HG03439 (cell line): ENCODE results near the gene MSI2.
"Not testable (repeated sequence)": the region's sequence is repeated elsewhere in the genome, so short reads cannot be mapped to it uniquely, and the experiment has no call there.

Experiments
- ATAC-seq: cut with Tn5 transposase; IDR thresholded peaks from one replicate; pipeline ENCODE4 v1.9.1; 2021; ENCODE audit warnings: mild to moderate bottlenecking, moderate library complexity; ENCODE audit not compliant: unreplicated experiment

The MSI2 gene

DNA sequence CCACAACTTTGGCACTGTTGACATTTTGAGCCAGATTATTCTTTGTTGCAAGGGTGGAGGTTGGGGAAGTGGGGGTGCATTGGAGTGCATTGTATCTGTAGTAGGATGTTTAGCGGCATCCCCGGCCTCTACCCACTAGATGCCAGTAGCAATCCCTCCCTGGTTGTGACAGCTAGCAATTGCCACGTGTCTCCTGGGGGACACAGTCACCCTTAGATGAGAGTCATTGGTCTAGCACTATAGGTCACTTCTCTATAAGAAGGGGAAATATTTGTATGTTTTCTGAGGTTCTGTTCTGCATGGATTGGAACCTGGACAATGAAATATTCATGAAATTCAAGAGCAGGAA is 32.4 kb downstream of the MSI2 start:
- ATAC-seq = no peak

DNA sequence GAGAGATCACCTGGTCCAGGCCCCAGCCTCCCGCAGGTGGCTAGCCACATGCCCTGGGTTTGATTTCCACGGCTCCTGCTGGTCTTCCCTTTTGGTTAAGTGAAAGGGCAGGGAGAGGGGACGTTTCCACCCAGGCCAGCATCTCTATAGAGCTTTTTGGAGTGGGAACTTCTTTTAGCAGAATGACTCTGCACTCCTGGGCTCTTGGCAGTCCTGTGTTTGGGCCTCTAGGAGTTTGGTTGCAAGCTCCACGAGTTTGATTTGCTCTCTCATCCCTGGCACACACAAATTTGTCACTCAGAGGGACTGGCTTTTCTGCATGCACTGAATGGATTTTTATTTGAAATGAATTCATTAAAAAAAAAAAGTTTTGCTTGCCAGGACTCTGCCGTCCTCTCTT is 32.8 kb downstream of the MSI2 start:
- no peak for ATAC-seq

DNA sequence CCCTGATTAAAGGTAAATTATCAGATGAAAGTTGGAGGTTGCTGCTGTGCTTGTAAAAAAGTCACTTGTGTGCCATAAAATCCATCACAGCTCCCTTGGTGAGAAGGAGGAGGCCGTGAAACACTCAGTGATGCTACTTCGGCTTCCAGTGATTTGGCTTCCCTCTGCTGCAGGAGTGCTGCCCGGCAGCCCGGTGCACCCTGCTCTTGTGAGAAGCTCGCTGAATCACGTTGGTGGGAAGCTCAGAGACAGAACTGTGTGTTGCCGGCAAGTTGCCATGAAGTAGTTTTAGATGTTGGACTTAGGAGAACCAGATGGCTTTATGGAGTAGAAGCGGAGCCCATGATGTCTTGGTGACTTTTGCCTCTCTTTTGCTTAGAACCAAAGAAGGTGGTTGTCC is 33.3 kb downstream of the MSI2 start:
- no peak for ATAC-seq

DNA sequence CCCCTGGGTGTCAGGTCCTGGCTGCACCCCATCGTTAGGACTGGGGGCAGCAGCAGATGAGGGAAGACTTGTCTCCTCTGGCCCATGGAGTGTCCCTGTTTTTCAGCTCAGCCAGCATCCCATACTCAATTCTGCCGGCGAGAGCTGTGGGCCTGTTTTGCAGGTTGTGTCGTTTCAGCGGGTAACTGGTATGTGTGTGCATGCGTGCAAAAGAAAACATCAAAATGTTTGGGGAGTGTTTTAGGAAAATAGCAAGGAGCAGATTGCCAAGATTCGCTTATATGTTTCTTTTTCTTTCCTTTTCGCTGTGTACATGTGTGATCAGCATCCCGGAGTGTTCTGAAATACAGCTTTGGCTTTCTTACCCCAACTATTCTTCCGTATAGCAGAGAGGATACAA is 34.7 kb downstream of the MSI2 start:
- no peak for ATAC-seq

DNA sequence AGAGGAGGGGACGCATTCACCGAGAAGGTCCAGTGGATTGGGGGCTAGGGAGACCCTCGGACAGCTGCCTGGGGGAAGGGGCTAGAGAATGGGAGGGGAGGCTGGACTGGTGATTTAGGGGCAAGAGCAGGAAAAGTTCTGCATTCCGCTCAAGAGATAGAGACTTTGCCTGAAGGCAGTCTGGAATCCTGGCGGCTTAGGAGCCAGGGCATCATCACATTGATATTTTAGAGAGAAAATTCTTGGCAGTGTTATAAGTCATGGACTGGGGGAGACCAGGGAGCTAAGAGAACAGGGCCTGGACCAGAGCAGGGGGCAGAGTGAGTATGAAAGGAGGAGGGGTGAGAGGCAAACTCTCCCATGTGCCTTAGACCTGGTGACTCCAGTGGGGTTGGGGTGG is 35.8 kb downstream of the MSI2 start:
- ATAC-seq = no peak

DNA sequence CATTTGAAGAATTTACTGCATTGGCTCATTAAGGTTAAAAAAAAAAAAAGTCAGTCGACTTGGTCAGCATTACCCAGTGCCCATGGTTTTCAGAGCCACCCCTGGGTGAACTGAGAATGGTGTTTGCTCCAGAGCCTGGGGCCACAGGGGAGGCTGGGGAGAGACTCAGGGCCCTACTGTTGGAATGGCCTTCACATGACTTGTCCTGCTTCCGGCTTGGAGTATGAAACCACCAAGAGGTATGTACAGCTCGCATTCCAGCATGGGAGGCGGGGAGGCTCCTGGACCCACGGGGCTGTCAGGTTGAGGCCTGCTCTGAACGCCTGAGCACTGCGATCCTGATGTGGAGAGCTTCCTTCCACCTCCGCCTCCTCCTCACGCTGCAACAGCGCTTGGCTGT is 36.8 kb downstream of the MSI2 start:
- ATAC-seq = no peak

DNA sequence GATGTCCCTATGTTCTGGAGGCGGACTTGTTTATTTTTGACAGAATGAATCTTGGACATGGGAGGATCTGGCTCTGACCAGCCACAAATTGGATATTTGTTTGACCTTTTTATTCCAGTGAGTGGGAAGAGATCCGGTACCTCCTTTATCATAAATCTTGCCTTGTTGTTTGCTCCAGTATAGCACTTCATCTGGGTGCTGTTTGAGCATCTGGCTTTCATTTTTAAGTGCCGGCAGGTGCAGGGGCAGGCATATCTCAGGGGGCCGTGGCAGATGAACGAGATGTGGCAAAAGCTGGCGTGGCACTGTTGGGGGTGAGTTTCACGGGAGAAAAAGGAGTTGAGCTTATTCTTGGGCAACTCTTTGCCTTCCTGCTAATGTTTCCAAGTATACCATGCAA is 37.8 kb downstream of the MSI2 start:
- no peak for ATAC-seq

DNA sequence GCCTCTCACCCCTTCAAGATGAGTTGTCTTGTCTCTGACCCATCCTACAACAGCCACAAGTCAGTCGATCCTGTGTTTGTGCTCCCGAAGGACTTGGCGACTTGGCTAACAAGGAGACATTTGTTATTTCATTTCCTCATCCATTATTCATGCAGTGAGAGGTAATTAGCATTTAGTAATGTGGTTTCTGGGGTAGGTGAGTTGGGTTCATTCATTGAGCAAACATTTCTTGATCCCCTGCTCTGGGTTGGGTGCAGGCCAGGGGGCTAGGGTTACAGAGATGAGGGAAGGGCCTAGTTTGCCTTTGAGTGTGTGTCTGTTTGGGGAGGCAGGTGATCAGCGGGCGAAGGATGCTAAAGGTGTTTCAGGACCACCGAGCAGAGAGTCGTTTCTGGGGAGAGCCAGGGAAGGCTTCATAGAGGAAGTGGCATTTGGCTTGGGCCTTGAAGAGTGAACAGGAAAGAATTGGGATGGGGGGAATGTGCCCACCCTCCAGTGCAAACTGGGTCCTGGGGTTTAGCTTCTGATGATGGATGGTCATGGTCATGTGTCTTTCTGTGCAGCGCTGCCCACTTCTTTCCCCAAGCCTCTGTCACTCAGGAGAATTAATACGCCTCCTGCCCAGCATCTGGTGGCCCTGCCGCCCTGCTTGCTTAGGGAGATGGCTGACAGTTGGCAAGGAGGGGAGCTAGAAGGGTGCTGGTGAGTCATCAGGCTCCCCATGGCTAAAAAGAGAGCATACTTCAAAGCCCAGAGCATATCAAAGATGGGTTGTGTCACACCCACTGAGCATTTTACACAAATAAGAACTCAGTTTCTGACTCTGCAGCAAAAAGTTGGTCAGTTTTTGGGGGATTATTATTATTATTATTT is 38.5 kb downstream of the MSI2 start:
- ATAC-seq = no peak

DNA sequence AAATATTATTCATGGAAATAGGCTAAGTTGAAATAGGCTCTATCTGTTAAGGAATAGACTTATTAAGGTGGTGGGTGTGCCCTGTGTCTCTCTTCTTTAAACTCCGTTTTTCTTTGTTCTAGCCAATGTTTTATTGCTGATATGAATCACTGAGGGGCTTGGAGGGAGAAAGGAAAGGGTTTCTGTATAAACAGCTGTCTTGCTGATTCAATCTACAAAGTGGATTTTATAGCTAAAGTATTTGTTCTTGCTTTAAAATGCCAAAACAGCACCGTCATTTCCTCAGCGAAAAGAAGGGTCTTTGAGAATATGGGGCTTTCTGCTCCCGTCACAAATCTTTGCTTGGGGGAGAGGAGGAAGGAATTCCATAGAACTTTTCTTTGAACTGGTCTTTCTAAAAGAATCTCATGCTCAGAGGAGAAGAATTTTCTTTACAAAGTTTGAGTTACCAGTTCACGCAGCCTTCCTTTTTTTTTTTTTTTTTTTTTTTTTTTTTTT is 39.3 kb downstream of the MSI2 start:
- no peak for ATAC-seq

DNA sequence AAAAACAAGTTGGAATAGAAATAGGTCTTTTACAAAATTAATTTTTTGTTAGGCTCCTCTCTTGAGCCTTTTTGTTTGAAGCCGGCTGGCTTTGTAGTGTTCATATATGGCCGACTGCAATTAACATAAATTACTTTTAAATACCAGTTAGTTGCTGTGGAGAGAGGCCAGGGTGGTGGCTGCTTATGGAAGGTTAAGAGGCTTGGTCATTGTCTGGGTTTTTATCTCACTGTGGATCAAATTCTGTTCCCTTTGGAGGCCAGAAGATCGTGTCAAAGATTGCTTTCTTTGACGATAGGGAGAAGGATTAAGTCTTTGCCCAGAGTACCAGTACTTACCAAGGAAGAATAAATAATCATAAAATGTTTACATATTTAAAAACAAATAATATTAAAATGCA is 39.9 kb downstream of the MSI2 start:
- ATAC-seq = no peak

DNA sequence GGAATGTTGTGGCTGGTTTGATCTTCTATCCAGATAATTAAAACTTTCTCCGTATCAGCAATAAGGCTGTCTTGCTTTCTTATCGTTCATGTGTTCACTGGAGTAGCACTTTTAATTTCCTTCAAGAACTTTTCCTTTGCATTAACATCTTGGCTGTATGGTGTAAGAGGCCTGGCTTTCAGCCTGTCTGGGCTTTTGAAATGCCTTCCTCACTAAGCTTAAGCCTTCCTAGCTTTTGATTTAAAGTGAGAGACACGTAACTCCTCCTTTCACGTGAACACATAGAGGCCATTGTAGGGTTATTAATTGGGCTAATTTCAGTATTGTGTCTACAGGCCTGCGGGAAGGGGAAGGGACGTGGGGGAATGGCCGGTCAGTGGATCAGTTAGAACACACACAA is 42.9 kb downstream of the MSI2 start:
- ATAC-seq = no peak

DNA sequence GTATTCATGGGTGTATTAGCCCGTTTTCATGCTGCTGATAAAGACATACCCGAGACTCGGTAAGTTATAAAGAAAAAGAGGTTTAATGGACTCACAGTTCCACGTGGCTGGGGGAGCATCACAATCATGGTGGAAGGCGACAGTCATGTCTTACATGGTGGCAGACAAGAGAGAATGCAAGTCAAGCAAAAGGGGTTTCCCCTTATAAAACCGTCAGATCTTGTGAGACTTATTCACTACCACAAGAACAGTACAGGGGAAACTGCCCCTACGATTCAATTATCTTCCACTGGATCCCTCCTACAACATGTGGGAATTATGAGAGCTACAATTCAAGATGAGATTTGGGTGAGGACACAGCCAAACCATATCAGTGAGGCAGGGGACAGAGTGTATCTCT is 44.3 kb downstream of the MSI2 start:
- ATAC-seq = not testable (repeated sequence)

DNA sequence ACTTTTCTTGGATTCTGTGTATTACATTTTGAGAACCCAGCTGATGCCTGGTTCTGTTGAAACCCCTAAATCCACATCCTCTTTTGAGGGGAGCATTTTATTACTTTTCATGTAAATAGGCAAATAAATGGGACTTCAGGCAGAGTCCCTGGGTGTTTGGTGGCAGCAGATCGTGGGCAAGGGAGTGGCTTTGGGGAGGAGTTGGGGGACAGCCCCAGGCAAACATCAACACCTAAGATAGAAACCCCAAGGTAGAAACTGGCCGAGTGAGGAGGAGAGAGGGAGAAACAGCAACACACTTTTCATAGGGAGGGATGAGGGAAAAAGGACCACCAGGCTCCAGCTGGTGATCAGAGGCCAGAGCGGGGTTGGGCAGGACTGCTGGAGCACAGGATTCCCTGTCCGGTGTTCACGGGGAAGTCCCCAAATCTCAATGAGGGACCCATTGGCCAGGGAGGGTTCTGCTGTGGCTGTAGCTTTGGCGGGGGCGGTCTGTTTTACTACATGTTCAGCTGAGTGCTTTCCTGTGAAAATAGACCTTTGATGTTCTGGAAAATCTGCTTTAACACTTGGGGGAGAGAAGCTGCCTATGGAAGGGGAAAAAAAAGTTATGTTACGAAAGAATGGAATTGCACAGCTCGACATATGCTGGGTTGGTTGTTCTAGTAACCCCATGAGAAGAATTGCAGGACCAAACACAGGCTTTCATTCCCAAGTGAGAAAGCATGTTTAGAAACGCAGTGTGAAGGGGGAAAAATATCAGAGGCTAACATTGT is 46.6 kb downstream of the MSI2 start:
- ATAC-seq = no peak

DNA sequence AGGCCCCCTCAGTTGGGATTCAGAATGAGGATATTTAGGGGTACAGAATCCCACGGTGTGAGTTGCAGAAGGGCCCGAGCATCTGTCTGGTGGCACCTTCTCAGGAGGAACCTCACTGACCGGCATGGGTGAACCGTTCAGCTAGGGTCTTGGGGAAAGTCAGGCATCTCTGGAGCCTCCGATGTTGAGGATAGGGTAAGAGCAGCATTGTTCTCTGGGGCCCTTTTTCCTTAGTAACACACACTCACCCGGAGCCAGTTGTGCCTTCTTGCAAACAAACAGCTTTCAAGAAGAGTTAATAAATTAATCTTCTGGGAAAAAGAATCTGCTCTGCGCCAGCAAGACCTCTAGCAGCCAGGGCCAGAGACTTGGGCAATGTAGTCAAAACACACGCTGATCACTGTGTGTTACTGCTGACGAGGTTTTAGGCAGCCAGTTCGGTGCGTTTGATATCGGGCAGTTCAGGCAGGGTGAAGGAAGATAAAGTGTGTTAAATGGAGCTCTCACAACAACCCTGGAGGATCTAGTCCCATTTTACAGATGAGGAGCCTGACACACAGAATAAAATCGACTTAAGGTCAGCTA is 48.9 kb downstream of the MSI2 start:
- no peak for ATAC-seq

DNA sequence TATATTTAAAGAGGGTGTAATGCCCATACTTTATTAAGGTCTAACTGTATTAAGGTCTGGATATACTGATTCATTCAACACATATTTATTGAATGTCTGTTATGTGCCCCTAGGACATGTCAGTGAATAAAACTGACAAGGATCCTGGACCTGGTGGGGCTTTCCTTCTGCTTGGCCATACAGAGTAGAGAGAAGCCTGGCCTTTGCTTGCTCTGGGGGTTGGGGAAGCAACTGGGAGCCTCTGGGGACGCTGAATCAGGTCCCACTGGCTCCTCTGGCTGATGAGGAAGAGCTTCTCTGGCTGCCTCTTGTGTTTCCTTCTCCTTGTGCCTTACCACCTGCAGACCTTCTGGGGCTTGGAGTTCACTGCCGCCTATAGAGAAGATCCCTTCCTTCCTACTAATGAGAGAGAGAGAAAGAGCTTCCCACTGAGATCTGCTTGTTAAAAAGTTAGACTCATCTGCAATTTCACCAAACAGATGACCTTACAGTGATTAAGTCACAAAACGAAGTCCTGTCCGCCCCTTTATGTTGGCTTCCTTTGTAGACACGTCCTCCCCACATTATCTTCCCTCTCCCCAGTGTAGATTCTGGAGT is 49.7 kb downstream of the MSI2 start:
- ATAC-seq = no peak

DNA sequence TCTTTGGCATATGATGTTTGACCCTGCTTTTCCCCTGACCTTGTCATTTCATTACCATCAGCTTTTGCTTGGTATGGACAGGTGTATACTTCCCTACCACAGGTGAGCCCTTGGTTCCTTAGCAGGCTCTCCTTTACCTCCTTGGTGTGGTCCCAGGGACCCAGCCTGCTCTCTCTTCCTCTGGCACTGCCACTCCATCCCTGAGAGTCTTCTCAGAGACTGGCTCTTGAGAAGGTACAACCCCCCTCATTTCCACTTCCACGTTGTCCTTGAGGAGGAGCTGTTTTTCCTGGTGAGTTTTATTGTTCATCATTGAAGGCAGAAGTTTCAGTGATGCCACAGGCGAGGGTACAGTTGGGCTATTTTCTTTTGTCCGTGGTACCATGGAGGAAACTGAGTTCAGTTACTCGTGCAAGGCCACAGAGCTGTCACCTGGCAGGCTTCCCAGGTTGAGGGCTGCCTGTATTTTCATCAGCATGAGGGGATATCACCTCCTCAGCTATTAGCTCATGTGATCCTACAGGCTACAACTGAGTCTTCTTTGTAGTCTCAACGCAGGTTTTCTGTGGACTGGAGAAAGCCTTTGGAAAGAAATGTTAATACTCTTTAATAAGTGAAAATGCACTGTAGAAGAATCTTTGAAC is 52.3 kb downstream of the MSI2 start:
- ATAC-seq = no peak

DNA sequence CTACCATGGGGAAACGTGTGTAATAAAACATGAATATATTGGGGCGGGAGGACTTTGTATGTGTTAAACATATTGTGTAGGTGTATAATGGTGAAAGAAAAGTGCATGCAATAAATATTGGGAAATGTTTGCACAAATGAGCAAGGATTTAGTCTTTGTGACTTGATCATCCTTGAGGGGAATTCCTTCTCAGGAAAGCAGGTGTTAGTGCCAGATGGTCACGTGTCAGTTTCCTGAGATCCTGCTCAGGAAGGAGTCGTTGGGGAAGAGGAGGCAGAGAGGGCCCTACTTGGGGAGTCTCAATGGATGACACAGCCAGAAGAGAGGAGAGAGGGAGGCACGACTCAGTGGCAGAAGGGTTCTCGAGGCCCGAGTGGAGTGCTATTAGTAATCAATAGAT is 53.2 kb downstream of the MSI2 start:
- no peak for ATAC-seq

DNA sequence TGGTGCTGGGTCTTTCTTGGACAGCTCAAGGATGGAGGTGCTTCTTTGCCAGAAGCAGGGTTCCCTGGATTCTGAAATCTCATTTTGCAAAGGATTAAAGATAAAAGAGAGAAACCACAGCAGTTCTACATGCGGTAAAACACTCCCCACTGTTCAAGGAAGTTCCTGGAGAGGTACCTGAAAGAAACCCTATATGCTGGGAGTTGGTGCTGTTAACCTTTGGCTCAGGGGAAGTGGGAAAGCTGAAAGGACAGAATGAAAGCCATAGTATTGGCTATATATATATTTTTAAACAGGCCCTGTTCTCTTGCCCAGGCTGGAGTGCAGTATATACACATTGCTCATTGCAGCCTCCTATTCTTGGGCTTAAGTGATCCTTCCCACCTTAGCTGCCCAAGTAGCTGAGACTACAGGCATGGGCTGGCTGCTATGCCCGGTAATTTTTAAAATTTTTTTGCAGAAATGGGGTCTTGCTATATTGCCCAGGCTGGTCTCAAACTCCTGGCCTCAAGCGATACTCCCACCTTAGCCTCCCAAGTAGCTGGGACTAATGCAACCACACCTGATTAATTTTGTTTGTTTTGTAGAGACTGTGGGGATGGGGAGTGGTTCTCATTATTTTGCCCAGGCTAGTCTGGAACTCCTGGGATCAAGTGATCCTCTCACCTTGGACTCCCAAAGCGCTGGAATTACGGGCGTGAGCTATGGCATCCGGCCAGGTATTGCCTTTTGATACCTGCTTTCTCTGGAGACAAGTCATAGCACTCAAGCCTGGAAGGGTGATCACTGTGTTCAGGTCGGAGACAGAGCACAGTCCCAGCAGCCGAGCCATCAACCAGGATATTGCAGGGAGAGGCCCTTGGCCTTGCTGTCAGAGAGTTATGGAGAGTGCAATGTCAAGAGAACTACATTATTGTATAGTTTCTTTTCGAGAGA is 55.2 kb downstream of the MSI2 start:
- ATAC-seq = no peak

DNA sequence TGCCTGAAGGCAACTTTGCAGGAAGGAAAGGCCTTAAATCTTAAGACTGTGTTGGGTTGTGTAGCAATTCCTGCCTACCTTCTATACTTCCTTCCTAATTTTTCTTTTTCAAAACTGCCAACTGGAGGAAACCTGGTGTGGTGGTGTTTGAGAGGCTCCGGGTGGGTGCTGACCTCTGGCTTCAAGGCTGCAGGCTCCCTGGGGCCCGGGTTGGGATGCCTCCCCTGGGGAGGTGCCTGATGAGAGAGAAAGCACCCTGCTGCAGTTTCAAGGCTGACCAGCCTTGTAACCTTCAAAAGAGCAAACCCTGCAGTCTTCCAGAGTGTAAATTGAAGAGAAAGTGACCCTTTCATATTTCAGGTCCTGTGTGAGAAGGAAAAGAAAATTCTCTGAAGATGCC is 55.9 kb downstream of the MSI2 start:
- ATAC-seq = no peak
